Measurements from ENCODE around the gene FBXO11. TPM values are rescaled to one million over a fixed set of nuclear protein-coding genes. Genes with fewer than 3 reads are reported as not detected.
"Not testable (repeated sequence)": the region's sequence is repeated elsewhere in the genome, so short reads cannot be mapped to it uniquely, and the experiment has no call there.

The FBXO11 gene
- total RNA-seq, 2 donors from 2014 or later: 47.0 to 51.8 TPM

DNA sequence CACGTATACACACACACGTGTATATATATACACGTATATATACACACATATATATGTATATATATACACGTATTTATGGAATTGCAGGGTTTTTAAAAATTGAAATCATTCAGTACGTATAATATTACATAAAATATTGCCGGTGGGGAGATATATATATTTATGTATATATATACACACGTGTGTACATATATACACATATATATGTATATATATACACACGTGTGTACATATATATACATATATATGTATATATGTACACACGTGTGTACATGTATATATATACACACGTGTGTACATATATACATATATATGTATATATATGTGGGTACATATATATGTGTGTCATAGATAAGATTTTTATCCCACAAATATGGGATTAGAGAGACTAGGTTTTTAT lies 5.4 kb downstream of the FBXO11 start:
- DNase-seq: no peak
- no peak for ATAC-seq
- intact Hi-C loops (cut with DNase I, micrococcal nuclease): no loop called here

DNA sequence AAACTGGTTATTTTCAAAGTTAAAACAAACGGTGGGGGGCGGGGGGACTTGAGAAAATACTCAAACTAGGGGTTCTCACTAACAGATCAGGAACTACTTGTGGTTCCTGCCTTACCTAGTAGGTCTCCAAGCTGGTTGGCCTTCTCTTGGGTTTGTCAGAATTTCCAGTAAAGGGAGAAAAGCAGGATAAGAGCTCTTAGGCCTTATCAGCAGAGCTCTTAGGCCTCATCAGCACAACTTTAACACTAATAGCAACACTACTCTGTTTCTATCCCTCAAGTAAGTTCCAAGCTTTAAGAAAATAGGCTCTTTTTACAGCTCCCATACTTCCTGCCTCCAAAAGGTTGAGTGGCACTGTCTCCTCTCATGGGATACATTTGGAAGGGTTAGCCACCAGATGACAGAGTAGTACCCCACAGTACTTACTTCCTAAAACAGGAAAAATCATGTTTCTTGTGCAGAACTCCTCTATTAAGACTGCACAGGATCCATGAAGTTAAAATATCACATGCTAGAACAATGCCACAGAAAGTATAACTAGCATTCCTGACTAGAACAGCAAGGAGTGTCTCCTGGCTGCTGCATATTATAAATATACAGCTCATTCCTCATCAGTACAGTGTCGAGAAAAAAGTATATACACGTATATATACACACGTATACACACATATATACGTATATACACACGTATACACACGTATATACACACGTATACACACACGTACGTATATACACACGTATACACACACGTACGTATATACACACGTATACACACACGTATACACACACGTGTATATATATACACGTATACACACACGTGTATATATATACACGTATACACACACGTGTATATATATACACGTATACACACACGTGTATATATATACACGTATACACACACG lies 6.1 kb downstream of the FBXO11 start:
- intact Hi-C loops (cut with DNase I, micrococcal nuclease): no loop called here
- DNase-seq: no peak
- no peak for ATAC-seq

DNA sequence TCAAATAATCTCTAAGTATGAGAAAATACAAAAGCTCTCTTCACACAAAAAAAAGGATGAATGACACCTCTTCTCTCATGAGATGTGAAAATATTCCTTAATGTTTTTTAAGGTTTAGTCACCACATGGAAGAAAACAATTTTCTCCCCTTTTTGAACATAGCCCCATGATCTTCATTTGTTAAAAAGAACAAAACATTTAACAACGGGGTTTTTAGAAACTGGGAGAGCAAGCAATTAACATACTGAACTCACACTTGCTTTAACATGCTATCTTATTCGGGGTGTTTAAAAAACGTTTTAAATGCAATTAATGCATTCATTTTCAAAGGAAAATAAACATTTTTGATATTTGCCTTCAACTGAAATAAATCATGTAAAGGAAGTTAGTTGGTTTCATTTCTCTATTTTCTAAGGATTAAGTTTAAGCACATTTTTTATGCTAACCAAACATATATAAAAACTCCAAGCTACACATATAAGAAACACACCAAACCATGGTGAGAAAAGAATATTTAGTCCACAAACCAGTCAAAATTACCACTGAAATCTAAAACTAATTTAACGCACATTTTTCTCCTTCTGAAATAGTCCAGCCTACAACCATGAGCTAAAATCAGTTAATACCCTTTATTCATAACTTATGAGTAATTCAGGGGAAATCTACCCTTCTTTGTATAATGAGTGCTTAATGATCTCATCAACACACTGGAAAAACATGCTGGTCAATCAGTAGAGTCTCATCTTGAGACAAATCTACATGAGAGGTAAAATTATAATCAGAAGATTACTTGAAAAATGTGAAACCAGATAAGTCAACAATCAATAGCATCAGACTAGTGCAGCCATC lies 8.2 kb downstream of the FBXO11 start:
- ATAC-seq: no peak
- DNase-seq: no peak

DNA sequence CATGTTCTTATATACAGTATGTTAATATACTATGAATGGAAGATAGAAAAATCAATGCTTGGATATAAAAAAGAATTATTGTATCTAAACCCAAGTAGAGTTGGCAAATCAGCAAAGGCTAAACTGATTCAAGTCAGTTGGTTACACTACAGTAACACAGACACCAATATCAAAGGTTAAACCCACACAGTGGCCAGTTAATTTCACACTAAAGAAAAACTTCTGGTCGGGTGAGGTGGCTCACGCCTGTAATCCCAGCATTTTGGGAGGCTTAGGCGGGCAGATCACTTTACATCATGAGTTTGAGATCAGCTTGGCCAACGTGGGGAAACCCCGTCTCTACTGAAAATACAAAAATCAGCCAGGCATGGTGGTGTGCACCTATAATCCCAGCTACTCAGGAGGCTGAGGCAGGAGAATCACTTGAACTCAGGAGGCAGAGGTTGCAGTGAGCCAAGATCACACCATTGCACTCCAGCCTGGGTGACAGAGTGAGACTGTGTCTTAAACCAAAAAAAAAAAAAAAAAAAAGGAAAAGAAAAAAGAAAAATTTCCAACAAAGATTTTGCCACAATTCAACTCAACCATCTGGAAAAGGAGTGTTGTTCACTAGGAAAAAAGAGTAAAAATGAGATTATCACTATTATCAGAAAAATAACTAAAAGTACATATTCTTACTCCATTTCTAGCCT lies 9.0 kb downstream of the FBXO11 start:
- intact Hi-C loops (cut with DNase I, micrococcal nuclease); ATAC-seq: not testable (repeated sequence)

More for the DNA sequence above, 8.2 kb downstream of the FBXO11 start:
- intact Hi-C loops (cut with DNase I, micrococcal nuclease): no loop called here

DNA sequence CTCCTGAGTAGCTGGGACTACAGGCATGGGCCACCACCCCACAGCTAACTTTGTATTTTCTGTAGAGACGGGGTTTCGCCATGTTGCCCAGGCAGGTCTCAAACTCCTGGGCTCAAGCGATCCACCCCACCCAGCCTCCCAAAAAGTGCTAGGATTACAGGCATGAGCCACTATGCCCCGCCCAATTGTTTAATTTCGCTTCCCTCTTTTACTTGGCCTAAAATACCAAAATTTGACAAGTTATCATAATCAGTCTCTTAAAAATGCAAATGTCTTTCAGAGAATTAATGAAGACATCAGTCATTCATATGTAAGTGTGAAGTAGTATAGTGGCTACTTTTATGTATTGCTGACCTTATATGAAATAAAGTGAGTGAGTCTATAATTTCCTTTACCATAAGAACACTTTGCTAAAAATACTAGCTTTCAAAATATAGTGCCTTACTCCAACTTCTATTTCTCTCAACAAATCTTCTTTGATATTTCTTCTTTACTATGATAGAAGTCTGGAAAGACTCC lies 9.8 kb downstream of the FBXO11 start:
- DNase-seq (no peak), ATAC-seq (no peak)
- intact Hi-C loops (cut with DNase I, micrococcal nuclease): no loop called here

More for the DNA sequence above, 9.0 kb downstream of the FBXO11 start:
- DNase-seq: not testable (repeated sequence)

DNA sequence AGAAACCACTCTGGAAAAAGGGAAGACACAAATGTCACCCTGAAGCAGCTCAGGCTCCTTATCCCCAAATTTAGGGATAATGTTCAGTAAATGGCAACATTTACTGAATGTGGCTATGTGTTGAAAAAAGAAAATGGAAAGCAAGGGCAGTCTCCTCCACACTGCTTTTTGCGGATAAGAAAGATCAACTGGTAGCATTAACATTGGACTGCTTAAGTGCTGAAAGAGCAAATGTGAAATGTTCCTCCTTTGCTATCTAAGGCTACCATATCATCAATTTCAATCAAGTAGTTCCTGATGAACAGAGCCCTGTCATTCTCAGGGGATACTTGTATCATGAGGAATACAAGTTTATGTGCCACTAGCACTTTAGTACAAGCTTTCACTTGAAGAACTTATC lies 12.5 kb downstream of the FBXO11 start:
- no peak for ATAC-seq
- intact Hi-C loops (cut with DNase I, micrococcal nuclease): no loop called here
- DNase-seq: no peak

DNA sequence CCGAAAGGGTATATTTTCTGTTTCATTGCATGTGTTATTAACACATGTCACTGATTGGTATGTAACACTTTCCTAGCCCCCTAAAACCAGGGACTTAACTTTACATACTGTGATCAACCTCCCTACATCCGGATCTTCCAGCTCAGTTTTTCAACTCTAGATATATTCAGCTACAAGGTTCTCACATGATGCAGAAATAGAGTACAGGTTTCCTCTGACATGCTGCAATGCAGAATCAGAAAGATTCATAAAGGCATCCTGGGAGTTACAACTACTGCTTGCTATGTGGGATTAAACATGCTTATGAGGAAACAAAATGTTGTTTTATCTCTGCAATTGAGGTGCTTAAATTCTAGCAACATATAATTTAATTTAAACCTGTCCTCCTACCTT lies 14.0 kb downstream of the FBXO11 start:
- ATAC-seq (no peak), DNase-seq (no peak)
- intact Hi-C loops (cut with DNase I, micrococcal nuclease): no loop called here

DNA sequence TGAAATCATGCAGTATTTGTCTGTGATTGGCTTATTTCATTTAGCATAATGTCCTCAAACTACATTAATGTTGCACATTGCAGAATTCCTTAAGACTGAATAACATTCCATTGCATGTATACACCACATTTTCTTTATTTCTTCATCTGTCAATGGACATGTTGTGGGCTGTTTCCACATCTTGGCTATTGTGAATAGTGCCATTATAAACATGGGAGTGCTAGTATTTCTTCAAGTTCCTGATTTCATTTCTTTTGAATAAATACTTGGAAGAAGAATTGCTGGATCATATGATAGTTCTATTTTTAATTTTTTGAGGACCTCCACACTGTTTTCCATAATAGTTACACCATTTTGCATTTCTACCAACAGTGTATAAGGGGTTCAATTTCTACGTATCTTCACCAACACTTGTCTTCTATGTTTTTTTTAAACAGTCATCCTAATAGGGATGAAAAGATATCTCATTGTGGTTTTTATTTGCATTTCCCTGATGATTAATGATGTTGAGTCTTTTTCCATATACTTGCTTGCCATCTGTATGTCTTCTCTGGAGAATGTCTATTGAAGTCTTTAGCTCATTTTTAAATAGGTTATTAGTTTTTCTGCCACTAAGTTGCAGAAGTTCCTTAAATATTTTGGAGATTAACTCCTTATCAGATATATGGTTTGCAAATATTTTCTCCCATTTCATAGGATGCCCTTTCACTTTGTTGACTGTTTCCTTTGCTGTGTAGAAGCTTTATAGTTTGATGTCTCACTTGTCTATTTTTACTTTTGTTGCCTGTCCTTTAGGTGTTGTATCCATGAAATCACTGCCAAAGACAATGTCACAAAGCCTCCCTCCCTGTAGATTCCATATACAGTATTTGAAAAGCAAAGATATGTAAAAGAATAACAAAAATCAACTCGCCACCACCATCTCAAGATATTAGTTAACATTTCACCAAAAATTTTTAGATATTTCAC lies 14.6 kb downstream of the FBXO11 start:
- DNase-seq (no peak), ATAC-seq (no peak)
- intact Hi-C loops (cut with DNase I, micrococcal nuclease): no loop called here

DNA sequence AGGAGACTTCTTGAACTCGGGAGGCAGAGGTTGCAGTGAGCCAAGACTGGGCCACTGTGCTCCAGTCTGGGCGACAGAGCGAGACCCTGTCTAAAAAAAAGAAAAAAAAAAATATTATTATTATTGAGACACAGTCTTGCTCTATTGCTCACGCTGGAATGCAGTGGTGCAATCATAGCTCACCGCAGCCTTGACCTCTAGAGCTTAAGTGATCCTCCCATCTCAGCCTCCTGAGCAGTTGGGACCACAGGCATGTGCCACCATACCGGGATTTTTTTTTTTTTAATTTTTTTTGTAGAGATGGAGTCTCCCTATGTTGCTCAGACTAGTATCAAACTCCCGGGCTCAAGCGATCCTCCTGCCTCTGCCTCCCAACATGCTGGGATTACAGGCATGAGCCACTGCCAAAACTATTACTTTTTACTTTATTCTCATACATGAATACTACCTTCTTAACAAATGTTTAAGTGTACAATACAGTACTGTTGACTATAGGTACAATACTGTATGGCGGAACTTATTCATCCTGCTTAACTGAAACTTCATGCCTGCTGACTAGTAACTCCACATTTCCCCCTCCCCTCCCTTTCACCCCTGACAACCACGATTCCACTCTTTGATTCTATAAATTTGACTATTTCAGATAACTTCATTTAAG lies 15.5 kb downstream of the FBXO11 start:
- DNase-seq: no peak
- no peak for ATAC-seq

DNA sequence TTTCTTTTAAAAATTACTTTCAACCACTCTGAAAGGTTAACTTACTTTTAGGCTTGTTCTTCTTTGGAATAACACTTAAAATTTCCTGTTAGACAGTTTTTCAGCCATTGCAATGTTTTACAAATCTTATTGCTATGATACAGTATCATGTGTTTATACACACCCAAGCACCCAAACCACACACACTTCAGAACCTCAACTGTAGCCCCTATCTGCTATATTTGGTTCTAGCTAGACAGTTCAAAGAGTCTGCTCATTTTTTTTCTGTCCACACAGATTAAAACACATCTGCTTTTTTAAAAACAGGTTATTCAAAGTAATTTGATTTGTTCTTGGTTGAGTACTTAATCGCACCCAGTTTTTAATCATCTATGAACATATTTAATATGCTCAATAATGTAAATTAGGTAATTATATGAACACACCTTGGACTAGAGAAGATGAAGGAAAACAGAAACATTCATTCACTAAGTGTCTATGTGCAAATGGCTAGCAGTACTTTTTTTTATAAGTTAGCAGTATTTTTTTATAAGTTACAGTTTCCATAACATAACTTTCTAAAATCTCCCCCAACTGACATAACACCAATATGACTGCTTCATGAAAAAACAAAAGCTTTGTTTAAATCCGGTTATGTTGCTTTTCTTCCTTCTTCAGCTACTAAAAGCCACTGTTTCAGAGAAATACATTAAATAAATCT lies 17.6 kb downstream of the FBXO11 start:
- ATAC-seq (no peak), DNase-seq (no peak)
- intact Hi-C loops (cut with DNase I, micrococcal nuclease): no loop called here

More for the DNA sequence above, 15.5 kb downstream of the FBXO11 start:
- intact Hi-C loops (cut with DNase I, micrococcal nuclease): no loop called here

DNA sequence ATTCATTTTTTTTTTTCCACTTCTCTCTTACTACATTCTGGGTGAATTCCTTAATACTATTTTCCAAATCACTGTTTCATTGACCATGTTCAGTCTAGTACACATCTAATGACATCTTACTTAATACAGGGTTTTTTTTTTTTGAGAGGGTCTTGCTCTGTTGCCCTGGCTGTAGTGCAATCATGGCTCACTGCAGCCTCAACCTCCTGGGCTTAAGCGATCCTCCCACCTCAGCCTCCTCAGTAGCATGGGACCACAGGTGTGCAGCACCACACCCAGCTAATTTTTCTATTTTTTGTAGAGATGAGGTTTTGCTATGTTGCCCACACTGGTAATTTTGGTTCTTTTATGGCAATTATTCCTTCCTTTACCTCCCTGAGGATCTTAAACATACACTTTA lies 29.4 kb downstream of the FBXO11 start:
- no peak for DNase-seq
- intact Hi-C loops (cut with DNase I, micrococcal nuclease): no loop called here
- no peak for ATAC-seq

DNA sequence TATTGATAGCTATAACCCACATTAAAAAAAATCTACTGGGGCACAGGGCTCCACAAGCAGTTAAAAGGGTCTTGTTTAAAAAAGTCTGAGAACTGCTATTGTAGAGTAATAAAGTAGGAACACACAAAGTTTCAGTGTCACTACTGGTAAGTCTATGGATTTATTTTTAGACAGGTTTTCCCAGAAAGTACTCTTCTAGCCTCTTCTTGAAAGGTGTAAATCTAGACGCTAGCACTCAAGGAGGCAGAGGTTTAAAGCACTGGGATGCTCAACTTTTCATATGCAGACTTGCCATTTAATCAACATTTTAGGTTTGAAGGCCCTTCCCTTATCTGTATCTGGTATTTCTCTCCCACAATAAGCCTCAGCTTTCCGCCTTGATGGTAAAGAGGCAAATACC lies 33.4 kb downstream of the FBXO11 start:
- ATAC-seq: no peak
- DNase-seq: no peak
- intact Hi-C loops (cut with DNase I, micrococcal nuclease): no loop called here

DNA sequence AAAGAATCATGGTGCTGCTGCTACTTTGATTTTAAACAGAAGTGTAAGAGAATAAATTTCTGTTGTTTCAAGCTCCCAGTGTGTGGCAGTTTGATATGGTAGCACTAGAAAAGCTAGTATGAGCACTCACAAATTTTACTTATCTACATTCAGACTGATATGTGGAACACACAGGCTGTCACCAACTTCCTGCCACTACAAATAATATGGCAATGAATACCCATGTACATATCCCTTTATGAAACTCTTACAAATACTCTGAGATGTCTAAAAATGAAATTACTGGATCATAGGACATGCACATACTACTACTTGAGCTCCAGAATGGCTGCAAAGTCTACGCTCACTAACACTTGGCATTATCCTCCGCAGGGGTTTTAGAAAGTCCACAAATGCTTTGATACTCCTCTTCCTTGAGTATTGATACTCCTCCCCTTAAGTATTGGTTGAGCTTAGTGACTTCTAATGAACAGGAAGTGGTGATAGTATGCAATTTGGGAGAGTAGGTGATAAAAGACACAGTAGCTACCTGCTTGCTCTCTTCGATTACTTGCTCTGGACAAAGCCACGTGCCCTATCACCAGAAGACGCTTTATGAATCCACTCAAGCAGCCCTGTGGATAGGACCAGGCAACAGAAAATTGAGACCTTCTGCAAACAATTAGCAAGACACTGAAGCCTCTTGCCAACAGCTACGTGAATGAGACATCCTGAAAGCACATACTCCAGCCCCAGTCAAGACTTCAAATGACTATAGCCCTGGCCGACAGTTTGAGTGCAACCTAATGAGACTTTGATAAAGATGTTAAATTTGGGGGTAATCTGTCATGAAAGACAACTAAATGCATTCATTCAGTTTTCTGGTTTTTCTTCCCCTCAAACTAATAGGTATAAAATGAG lies 35.4 kb downstream of the FBXO11 start:
- no peak for DNase-seq
- intact Hi-C loops (cut with DNase I, micrococcal nuclease): no loop called here
- no peak for ATAC-seq

DNA sequence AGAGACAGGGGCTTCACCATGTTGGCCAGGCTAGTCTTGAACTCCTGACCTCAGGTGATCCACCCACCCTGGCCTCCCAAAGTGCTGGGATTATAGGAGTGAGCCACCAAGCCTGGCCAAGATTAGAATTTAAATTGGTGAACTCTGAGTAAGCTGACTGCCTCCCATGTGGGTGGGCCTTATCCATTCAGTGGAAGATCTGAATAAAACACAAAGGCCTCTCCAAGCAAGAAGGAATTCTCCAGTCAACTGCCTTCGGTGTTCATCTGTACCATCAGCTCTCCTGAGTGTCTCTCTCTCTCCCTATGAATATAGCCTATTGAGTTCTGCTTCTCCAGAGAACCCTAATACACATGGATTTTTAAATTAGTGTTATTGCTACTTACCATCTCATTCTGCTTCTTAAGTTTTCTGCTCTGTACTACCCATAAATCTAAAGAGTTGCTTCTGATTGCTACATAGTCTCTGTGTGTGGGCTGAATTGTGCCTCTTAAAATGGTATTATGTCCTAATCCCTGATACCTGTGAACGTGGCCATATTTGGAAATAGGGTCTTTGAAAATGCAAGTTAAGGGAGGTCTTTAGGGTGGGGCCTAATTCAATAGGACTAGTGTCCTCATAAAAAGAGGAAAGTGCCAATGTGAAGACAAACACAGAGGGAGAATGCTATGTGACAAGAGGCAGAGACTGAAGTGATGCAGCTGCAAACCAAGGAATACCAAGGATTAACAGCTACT lies 36.3 kb downstream of the FBXO11 start:
- DNase-seq (no peak), ATAC-seq (no peak)
- intact Hi-C loops (cut with DNase I, micrococcal nuclease): no loop called here

DNA sequence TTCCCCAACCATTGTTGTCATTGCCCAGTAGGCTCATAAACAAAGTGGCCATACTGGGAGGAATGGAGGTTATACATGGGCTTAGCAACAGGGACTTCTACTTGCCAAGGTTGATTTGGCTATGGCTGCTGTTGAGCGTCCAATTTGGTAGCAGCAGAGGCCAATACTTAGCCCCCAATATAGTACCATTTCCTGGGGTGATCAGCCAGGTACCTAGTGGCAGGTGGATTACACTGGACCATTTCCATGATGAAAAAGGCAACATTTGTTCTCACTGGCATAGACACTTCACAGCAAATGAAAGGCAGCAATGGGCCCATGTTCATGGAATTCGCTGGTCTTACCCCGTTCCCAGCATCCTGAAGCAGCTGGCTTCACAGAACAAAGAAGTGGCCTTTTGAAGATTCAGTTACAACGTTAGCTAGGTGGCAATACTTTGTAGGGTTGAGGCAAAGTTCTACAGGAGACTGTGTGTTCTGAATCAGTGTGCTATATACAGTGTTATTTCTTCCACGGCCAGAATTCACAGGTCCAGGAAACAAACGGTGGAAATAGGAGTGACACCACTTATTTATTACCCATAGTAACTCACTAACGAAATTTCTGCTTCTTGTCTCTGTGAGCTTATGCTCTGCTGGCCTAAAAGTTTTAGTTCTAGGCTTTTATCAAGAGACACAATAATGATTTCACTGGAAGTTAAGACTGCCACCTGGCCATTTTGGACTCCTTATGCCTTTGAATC lies 37.5 kb downstream of the FBXO11 start:
- intact Hi-C loops (cut with DNase I, micrococcal nuclease): no loop called here
- no peak for ATAC-seq
- DNase-seq: no peak
